Hepatocyte (in vitro differentiated cells): ENCODE results near the gene BUD23. TPM values are rescaled to one million over a fixed set of nuclear protein-coding genes. Genes with fewer than 3 reads are reported as not detected.

Experiments
- DNase-seq: peaks from one replicate; pipeline ENCODE4 v3.0.0-alpha.2; 2016; ENCODE audit warnings: low spot score
- H2AFZ ChIP-seq: fragments of 200-600 bp; sonication (generic); 2 replicates; pipeline ENCODE4 v1.6.0; 2016; ENCODE audit warnings: antibody characterized with exemption, mild to moderate bottlenecking
- H3K27ac ChIP-seq: fragments of 200-600 bp; sonication (generic); 2 replicates; pipeline ENCODE4 v1.5.1; 2016; ENCODE audit warnings: mild to moderate bottlenecking
- H3K27me3 ChIP-seq: fragments of 200-600 bp; sonication (generic); 2 replicates; pipeline ENCODE4 v1.6.1; 2016
- H3K36me3 ChIP-seq: fragments of 200-600 bp; sonication (generic); replicated peaks from 2 replicates; pipeline ENCODE4 v1.5.1; 2016; ENCODE audit warnings: low read depth; ENCODE audit not compliant: insufficient read depth
- H3K4me1 ChIP-seq: fragments of 200-600 bp; sonication (generic); 2 replicates; pipeline ENCODE4 v1.5.1; 2016; ENCODE audit warnings: mild to moderate bottlenecking, moderate library complexity; ENCODE audit not compliant: insufficient read depth
- H3K4me2 ChIP-seq: fragments of 200-600 bp; sonication (generic); 2 replicates; pipeline ENCODE4 v1.6.0; 2016
- H3K4me3 ChIP-seq: fragments of 200-600 bp; sonication (generic); 2 replicates; pipeline ENCODE4 v1.5.1; 2016; ENCODE audit warnings: mild to moderate bottlenecking
- H3K79me2 ChIP-seq: fragments of 200-600 bp; sonication (generic); 2 replicates; pipeline ENCODE4 v1.6.0; 2017; ENCODE audit warnings: mild to moderate bottlenecking
- H3K9me2 ChIP-seq: fragments of 200-600 bp; sonication (generic); replicated peaks from 2 replicates; pipeline ENCODE4 v1.6.0; 2017; ENCODE audit warnings: mild to moderate bottlenecking; ENCODE audit not compliant: insufficient read depth
- H3K9me3 ChIP-seq: fragments of 200-600 bp; sonication (generic); 2 replicates; pipeline ENCODE4 v1.5.1; 2016; ENCODE audit warnings: low read depth, mild to moderate bottlenecking
- H4K20me1 ChIP-seq: fragments of 200-600 bp; sonication (generic); 2 replicates; pipeline ENCODE4 v1.6.0; 2016; ENCODE audit warnings: mild to moderate bottlenecking; ENCODE audit not compliant: insufficient read depth, poor library complexity, severe bottlenecking
- CTCF ChIP-seq: fragments of 200-600 bp; sonication (generic); IDR thresholded peaks from 2 replicates; pipeline ENCODE4 v1.5.1; 2016; ENCODE audit warnings: antibody characterized with exemption, mild to moderate bottlenecking; ENCODE audit not compliant: poor library complexity
- EZH2 ChIP-seq: fragments of 200-600 bp; sonication (generic); IDR thresholded peaks from 2 replicates; pipeline ENCODE4 v1.6.1; 2016; ENCODE audit warnings: antibody characterized with exemption, mild to moderate bottlenecking, borderline replicate concordance
- EZH2phosphoT487 ChIP-seq: fragments of 200-600 bp; sonication (generic); IDR thresholded peaks from one replicate; pipeline ENCODE4 v1.6.1; 2018; ENCODE audit warnings: antibody characterized with exemption, mild to moderate bottlenecking, low read depth, moderate library complexity; ENCODE audit not compliant: unreplicated experiment, severe bottlenecking
- WGBS: methylation state at CpG from one replicate; pipeline ENCODE4 v1.1.6; 2016; ENCODE audit warnings: low lambda C conversion rate; ENCODE audit errors: missing lambda C conversion rate; 5-methylcytosine and 5-hydroxymethylcytosine counted together
- polyA plus RNA-seq: library from polyadenylated mRNA; unstranded; fragments of >200 nt; fragmentation: Nextera tagmentation; extraction: Ambion mirVana; gene quantifications from 2 replicates; pipeline ENCODE4 v1.2.1, GENCODE V29; 2016
- total RNA-seq: library from RNA; depleted of rRNA; stranded (reverse); fragments of >200 nt; gene quantifications from 2 replicates; pipeline ENCODE4 v1.2.3, GENCODE V29; 2014

The BUD23 gene
- total and polyA plus RNA-seq, 2 experiments from 2014 or later, result 35.9 to 112 TPM

- Histone ChIP-seq H4K20me1 (no peaks in the 10 kb centered on the region), H3K9me2 (no peaks in the 10 kb centered on the region), H3K79me2 (no peaks in the 10 kb centered on the region), H3K4me2 (no peak overlapping the region), H3K27me3 (no peaks in the 10 kb centered on the region), H3K4me1 (no peaks in the 10 kb centered on the region), H3K36me3 (no peaks in the 10 kb centered on the region), H3K4me3 (no peak overlapping the region), H2AFZ (no peak overlapping the region), H3K9me3 (no peaks in the 10 kb centered on the region), H3K27ac (no peak overlapping the region)
- TF ChIP-seq CTCF, result no peak
- no peak for TF ChIP-seq EZH2phosphoT487
- WGBS, result 88% methylated on average over 3 of the region's 3 CpGs
- DNase-seq, result no peak
These were observed 44.5 kb upstream of the BUD23 start for GRCh38 chr7:73638911-73639310.

- 86% methylated on average over 2 of the region's 2 CpGs for WGBS
- Histone ChIP-seq H3K4me3 (no peak overlapping the region), H3K9me3 (no peaks in the 10 kb centered on the region), H3K4me1 (peaks cover 6% of the 10 kb centered on the region), H3K79me2 (no peaks in the 10 kb centered on the region), H4K20me1 (no peaks in the 10 kb centered on the region), H3K27me3 (peaks cover 11% of the 10 kb centered on the region), H2AFZ (no peak overlapping the region), H3K36me3 (no peaks in the 10 kb centered on the region), H3K9me2 (no peaks in the 10 kb centered on the region), H3K27ac (no peak overlapping the region), H3K4me2 (no peak overlapping the region)
- no peak for DNase-seq
- no peak for TF ChIP-seq CTCF
- no peak for TF ChIP-seq EZH2
- TF ChIP-seq EZH2phosphoT487, result no peak
These were observed 40.6 kb upstream of the BUD23 start for GRCh38 chr7:73642834-73643233.

- Histone ChIP-seq H3K4me1 (peaks cover 6% of the 10 kb centered on the region), H3K9me3 (no peaks in the 10 kb centered on the region), H4K20me1 (no peaks in the 10 kb centered on the region), H3K36me3 (no peaks in the 10 kb centered on the region), H2AFZ (no peak overlapping the region), H3K9me2 (no peaks in the 10 kb centered on the region), H3K79me2 (no peaks in the 10 kb centered on the region), H3K4me3 (no peak overlapping the region), H3K27ac (no peak overlapping the region), H3K4me2 (no peak overlapping the region), H3K27me3 (peaks cover 25% of the 10 kb centered on the region)
- no peak for DNase-seq
- TF ChIP-seq CTCF (no peak), EZH2phosphoT487 (no peak), EZH2 (no peak)
- WGBS, result 68% methylated on average over 5 of the region's 5 CpGs
These were observed 38.6 kb upstream of the BUD23 start for GRCh38 chr7:73644688-73645286.
